HPDE6-E6E7 (cell line): ENCODE data around the gene SLC35E4.

ENCODE experiments used
- DNase-seq: peaks from one replicate; pipeline ENCODE4 v3.0.0; 2011; ENCODE audit warnings: missing footprints; ENCODE audit errors: extremely low spot score

SLC35E4 gene

GRCh38 chr22:30691204-30691603 lies 55.6 kb downstream of the SLC35E4 start:
- no peak for DNase-seq

GRCh38 chr22:30694171-30694639 lies 58.6 kb downstream of the SLC35E4 start:
- DNase-seq = peak; percentile 37

GRCh38 chr22:30694640-30695350 lies 59.2 kb downstream of the SLC35E4 start, which contains the start of gene OSBP2:
OSBP2 (plus strand) TSS chr22:30694874; CDS start chr22:30694910, 36 bp downstream.
- no peak for DNase-seq

GRCh38 chr22:30695351-30695851 lies 59.8 kb downstream of the SLC35E4 start:
- no peak for DNase-seq

GRCh38 chr22:30695871-30696655 lies 60.5 kb downstream of the SLC35E4 start:
- DNase-seq = no peak
